Stimulated activated naive CD4-positive, alpha-beta T cell treated with Interleukin-2 at 50 U/mL for 16 hours (primary cell): ENCODE data around the gene DOCK1.

Experiments
- DNase-seq: peaks from one replicate; lab custom pipeline; 2025; lab: John Stamatoyannopoulos, UW

The DOCK1 gene

GRCh38 chr10:127089446-127089845, 184.2 kb downstream of the DOCK1 start:
- no peak for DNase-seq

GRCh38 chr10:127090138-127090537, 184.9 kb downstream of the DOCK1 start:
- DNase-seq, result no peak

- no peak for DNase-seq
These were observed 186.1 kb downstream of the DOCK1 start for GRCh38 chr10:127091354-127091753.

GRCh38 chr10:127092916-127093315, 187.7 kb downstream of the DOCK1 start:
- DNase-seq, result no peak

GRCh38 chr10:127094984-127095383, 189.8 kb downstream of the DOCK1 start:
- no peak for DNase-seq

- no peak for DNase-seq
These were observed 195.9 kb downstream of the DOCK1 start for GRCh38 chr10:127100983-127101615.

GRCh38 chr10:127102176-127102575, 196.9 kb downstream of the DOCK1 start:
- DNase-seq, result no peak

GRCh38 chr10:127115100-127115499, 209.9 kb downstream of the DOCK1 start:
- no peak for DNase-seq

- no peak for DNase-seq
These were observed 211.9 kb downstream of the DOCK1 start for GRCh38 chr10:127117125-127117524.

- no peak for DNase-seq
These were observed 212.8 kb downstream of the DOCK1 start for GRCh38 chr10:127118034-127118433.

GRCh38 chr10:127119936-127120335, 214.7 kb downstream of the DOCK1 start:
- no peak for DNase-seq

GRCh38 chr10:127122831-127123230, 217.6 kb downstream of the DOCK1 start:
- DNase-seq, result no peak

- no peak for DNase-seq
These were observed 218.4 kb downstream of the DOCK1 start for GRCh38 chr10:127123626-127124025.

- no peak for DNase-seq
These were observed 220.1 kb downstream of the DOCK1 start for GRCh38 chr10:127125331-127125730.

GRCh38 chr10:127127822-127128221, 222.6 kb downstream of the DOCK1 start:
- DNase-seq, result no peak

- DNase-seq, result no peak
These were observed 223.9 kb downstream of the DOCK1 start for GRCh38 chr10:127129104-127129503.

- DNase-seq, result no peak
These were observed 227.2 kb downstream of the DOCK1 start for GRCh38 chr10:127132451-127132850.

- no peak for DNase-seq
These were observed 228.0 kb downstream of the DOCK1 start for GRCh38 chr10:127133225-127133624.

- DNase-seq, result no peak
These were observed 228.7 kb downstream of the DOCK1 start for GRCh38 chr10:127133672-127134500.

- no peak for DNase-seq
These were observed 230.8 kb downstream of the DOCK1 start for GRCh38 chr10:127135844-127136577.

- DNase-seq, result no peak
These were observed 232.2 kb downstream of the DOCK1 start for GRCh38 chr10:127137391-127137790.

GRCh38 chr10:127142136-127142535, 236.9 kb downstream of the DOCK1 start:
- DNase-seq, result no peak

- no peak for DNase-seq
These were observed 237.6 kb downstream of the DOCK1 start for GRCh38 chr10:127142856-127143255.
